GM10266 (cell line): ENCODE data around the gene LRRC47.

ENCODE experiments used
- DNase-seq: peaks from one replicate; pipeline ENCODE4 v3.0.0; 2012; ENCODE audit errors: extremely low spot score
- CTCF ChIP-seq: IDR thresholded peaks from 2 replicates; pipeline ENCODE4 v1.5.1; 2012; ENCODE audit warnings: mild to moderate bottlenecking, low read depth; ENCODE audit not compliant: control insufficient read depth, insufficient read depth; ENCODE audit errors: missing control alignments

Gene LRRC47

DNA sequence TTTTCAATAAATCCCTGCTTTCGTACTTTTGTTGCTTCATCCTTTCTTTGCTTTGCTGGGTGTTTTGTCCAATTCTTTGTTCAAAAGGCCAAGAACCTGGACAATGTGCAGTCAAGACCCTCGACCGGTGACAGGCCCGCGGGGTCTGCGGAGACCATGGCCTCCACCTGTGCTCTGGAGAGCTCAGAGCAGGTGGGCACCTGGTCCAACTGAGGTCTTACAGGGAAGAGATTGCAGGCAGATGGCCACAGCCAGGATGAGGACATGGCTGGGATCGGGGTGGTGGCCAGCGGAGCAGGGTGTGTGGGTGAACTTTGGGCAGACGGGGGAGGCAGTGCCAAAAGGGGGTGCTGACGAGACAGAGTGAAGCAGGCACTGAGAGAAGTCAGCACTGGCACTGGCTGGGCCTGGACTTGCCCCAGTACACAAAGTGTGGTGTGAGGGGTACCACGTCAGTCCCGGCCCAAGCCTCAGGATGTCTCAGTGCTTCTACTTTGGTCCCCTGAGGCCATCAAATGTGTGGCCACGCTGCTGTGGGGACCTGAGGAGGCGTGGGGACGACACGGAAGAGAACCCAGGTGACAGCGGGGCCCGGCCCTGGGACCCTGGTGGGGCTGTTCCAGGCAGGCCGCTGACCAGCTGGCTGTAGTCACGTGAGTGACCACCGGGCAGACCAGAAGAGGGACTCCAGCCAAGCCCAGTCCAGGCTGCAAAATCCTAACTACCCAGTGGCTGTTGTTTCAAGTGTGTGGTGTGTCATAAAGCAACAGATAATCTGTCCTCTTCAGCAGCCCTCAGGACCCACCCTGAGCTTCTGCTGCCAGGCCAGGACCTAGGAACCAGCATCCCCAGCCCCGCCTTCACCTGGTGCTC lies 54.5 kb downstream of the LRRC47 start:
- no peak for DNase-seq
- no peak for TF ChIP-seq CTCF

DNA sequence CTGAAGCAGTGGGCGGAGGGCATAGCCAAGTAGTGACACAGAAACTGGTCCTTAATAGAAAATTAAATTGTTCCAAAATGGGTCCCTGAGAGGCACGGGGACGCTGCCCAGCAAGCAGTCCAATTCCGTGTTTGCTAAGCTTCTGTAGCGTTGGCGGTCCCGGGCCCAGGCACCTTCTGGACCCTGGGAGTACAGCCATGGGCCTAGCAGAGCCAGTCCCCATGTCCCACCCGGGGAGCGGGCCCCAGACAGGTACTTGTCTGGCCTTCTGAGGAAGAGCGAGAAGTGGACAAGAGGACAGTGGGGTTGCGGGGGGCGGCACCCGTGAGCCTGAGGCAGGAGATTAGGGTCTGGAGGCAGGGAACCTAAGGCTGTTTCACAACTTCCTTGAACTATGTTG lies 55.5 kb downstream of the LRRC47 start:
- no peak for DNase-seq
- TF ChIP-seq CTCF: no peak

- DNase-seq: no peak
- TF ChIP-seq CTCF: no peak
Observed at GRCh38 chr1:3740042-3740441, 56.3 kb downstream of the LRRC47 start.

- no peak for DNase-seq
- TF ChIP-seq CTCF: no peak
Observed at GRCh38 chr1:3738943-3739342, 57.4 kb downstream of the LRRC47 start.

GRCh38 chr1:3736708-3737107 lies 59.6 kb downstream of the LRRC47 start:
- no peak for DNase-seq
- TF ChIP-seq CTCF: no peak

- no peak for TF ChIP-seq CTCF
- DNase-seq: no peak
Observed at GRCh38 chr1:3736131-3736561, 60.2 kb downstream of the LRRC47 start.

DNA sequence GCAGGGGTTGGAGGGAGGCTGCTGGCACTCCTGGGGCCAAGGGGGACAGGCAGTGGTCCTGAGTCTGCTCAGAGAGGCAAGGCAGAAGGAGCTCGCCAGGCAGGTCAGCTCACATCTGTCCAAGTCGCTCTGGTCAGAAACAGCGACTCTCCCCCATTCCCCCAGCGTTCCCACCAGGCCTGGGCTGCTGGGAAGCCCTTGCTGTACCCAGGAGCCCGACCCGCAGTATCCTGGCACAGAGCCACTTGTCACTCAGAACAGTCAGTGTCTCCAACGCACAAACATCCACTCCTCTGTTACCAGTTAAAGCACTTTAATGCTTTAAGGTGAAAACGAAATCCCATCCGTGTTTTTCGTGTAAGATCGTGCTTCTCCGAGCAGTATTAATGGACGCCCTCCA lies 60.6 kb downstream of the LRRC47 start:
- DNase-seq: no peak
- TF ChIP-seq CTCF: no peak
